Inflammatory macrophage treated with lipopolysaccharide for 4 hours (primary cell): ENCODE data around the gene ACSF3.
A peak's percentile ranks its signal among the peaks of the same experiment; 100 is the strongest.

Experiments
- DNase-seq: peaks from one replicate; pipeline ENCODE4 v3.0.0-alpha.2; 2020

Gene ACSF3

GRCh38 chr16:89149386-89149785, 55.7 kb downstream of the ACSF3 start:
- DNase-seq = no peak

GRCh38 chr16:89150090-89150835, 56.6 kb downstream of the ACSF3 start:
- DNase-seq = no peak

GRCh38 chr16:89150981-89151380, 57.3 kb downstream of the ACSF3 start:
- no peak for DNase-seq

GRCh38 chr16:89152831-89153700, 59.4 kb downstream of the ACSF3 start:
- peak; percentile 18 for DNase-seq

- no peak for DNase-seq
Observed at GRCh38 chr16:89153848-89154271, 60.2 kb downstream of the ACSF3 start.

- no peak for DNase-seq
Observed at GRCh38 chr16:89154390-89155183, 60.9 kb downstream of the ACSF3 start.

- no peak for DNase-seq
Observed at GRCh38 chr16:89155184-89155679, 61.6 kb downstream of the ACSF3 start.

GRCh38 chr16:89155851-89156739, 62.4 kb downstream of the ACSF3 start:
- DNase-seq = no peak

- DNase-seq = no peak
Observed at GRCh38 chr16:89156740-89157645, 63.3 kb downstream of the ACSF3 start.

GRCh38 chr16:89157778-89158177, 64.1 kb downstream of the ACSF3 start:
- DNase-seq = no peak

GRCh38 chr16:89159066-89159849, 65.6 kb downstream of the ACSF3 start:
- no peak for DNase-seq

GRCh38 chr16:89159850-89160354, 66.2 kb downstream of the ACSF3 start:
- no peak for DNase-seq

- DNase-seq = no peak
Observed at GRCh38 chr16:89160977-89161701, 67.5 kb downstream of the ACSF3 start.

GRCh38 chr16:89161763-89162713, 68.4 kb downstream of the ACSF3 start:
- no peak for DNase-seq

- no peak for DNase-seq
Observed at GRCh38 chr16:89163297-89163696, 69.6 kb downstream of the ACSF3 start.

- DNase-seq = no peak
Observed at GRCh38 chr16:89164436-89164835, 70.8 kb downstream of the ACSF3 start.

- no peak for DNase-seq
Observed at GRCh38 chr16:89164847-89165680, 71.4 kb downstream of the ACSF3 start.
